HepG2 (cell line): ENCODE data around the gene RBP2. TPM values are rescaled to one million over a fixed set of nuclear protein-coding genes. Genes with fewer than 3 reads are reported as not detected.

Experiments used
- ATAC-seq: fragments of 200-7000 bp; cut with Tn5 transposase; 3 replicates; pipeline ENCODE4 v1.9.1; 2020; ENCODE audit warnings: mild to moderate bottlenecking, moderate library complexity
- BruUV-seq: library from RNA; stranded (reverse); fragments of 400-500 nt; replicated peaks from 2 replicates; lab custom pipeline; 2021; lab: Mats Ljungman, UMichigan
- CTCF ChIA-PET: fragments of 300-600 bp; formaldehyde crosslinking; extraction: SDS; loops from one replicate; lab custom pipeline; 2021; ENCODE audit warnings: low total read pairs, inconsistent platforms, low intra/inter-chr PET ratio; lab: Yijun Ruan, JAX
- POLR2A ChIA-PET: fragments of 350-600 bp; sonication (Branson Sonifier 250); formaldehyde crosslinking; loops from one replicate; lab custom pipeline; 2020; ENCODE audit warnings: antibody characterized with exemption, inconsistent platforms; lab: Yijun Ruan, JAX
- DNase-seq: peaks from one replicate; pipeline ENCODE4 v3.0.0-alpha.2; 2015; ENCODE audit warnings: low spot score
- FAIRE-seq: peaks from 3 replicates; lab custom pipeline; 2011; peaks lifted over from hg19 to GRCh38; lab: Jason Lieb, UNC
- H2AFZ ChIP-seq: one replicate; pipeline ENCODE4 v1.6.1; 2011; ENCODE audit warnings: low read length, inconsistent platforms
- H3K27ac ChIP-seq: fragments of 300-600 bp; 3 replicates; pipeline ENCODE4 v1.8.0; 2011; ENCODE audit warnings: mixed run types, mild to moderate bottlenecking, mixed read lengths, low read length, inconsistent platforms; ENCODE audit not compliant: insufficient read depth; ENCODE audit errors: extremely low read length
- H3K27me3 ChIP-seq, 2 experiments: fragments of 200-600 bp in 1 of 2; 2 replicates in 1 of 2; 3 replicates in 1 of 2; pipeline versions ENCODE4 v1.6.0 to v1.8.0; 2011; ENCODE audit warnings: low read length in 2 of 2, mild to moderate bottlenecking in 2 of 2, moderate library complexity in 2 of 2, inconsistent platforms in 1 of 2; ENCODE audit not compliant: insufficient read depth in 2 of 2, control insufficient read depth in 1 of 2
- H3K36me3 ChIP-seq, 2 experiments: fragments of 200-600 bp in 1 of 2; replicated peaks in 1 of 2; 2 replicates in 1 of 2; 3 replicates in 1 of 2; pipeline versions ENCODE4 v1.5.1 to v1.8.0; 2011; ENCODE audit warnings: low read length in 2 of 2, inconsistent platforms in 1 of 2; ENCODE audit not compliant: insufficient read depth in 2 of 2, control insufficient read depth in 1 of 2
- H3K4me1 ChIP-seq: 2 replicates; pipeline ENCODE4 v1.5.1; 2012; ENCODE audit warnings: low read length, inconsistent platforms; ENCODE audit not compliant: insufficient read depth
- H3K4me2 ChIP-seq: 2 replicates; pipeline ENCODE4 v1.6.0; 2011; ENCODE audit warnings: low read depth, low read length, inconsistent platforms
- H3K4me3 ChIP-seq, 3 experiments: fragments of 200-600 bp in 1 of 3; sonication (generic), shearing (Covaris generic) in 1 of 3; replicated peaks in 1 of 3; 2 replicates each; pipeline ENCODE4 v1.5.1; 2011 to 2016; ENCODE audit warnings: low read length in 3 of 3, inconsistent platforms in 2 of 3, low read depth in 2 of 3, mild to moderate bottlenecking in 2 of 3, control low read depth in 1 of 3, mixed read lengths in 1 of 3; ENCODE audit not compliant: insufficient read depth in 1 of 3
- H3K79me2 ChIP-seq: one replicate; pipeline ENCODE4 v1.6.1; 2011; ENCODE audit warnings: low read length, inconsistent platforms; ENCODE audit not compliant: insufficient read depth
- H3K9ac ChIP-seq: 2 replicates; pipeline ENCODE4 v1.6.0; 2011; ENCODE audit warnings: mild to moderate bottlenecking, low read depth, low read length, inconsistent platforms; ENCODE audit not compliant: insufficient read depth
- H3K9me3 ChIP-seq: 2 replicates; pipeline ENCODE4 v1.5.1; 2012; ENCODE audit warnings: mild to moderate bottlenecking, low read length
- H4K20me1 ChIP-seq: 2 replicates; pipeline ENCODE4 v1.6.0; 2011; ENCODE audit warnings: inconsistent platforms, mild to moderate bottlenecking, low read length, moderate library complexity; ENCODE audit not compliant: insufficient read depth
- CCDC6 ChIP-seq: sonication (generic); formaldehyde crosslinking; IDR thresholded peaks from 2 replicates; pipeline ENCODE4 v1.8.1; 2022; ENCODE audit warnings: mild to moderate bottlenecking, missing genetic modification reagents, moderate library complexity
- CHD2 ChIP-seq: IDR thresholded peaks from 2 replicates; pipeline ENCODE4 v1.6.1; 2011; ENCODE audit warnings: low read depth, low read length, improper control_type of control experiment
- FOXA1 ChIP-seq, 2 experiments: fragments of 450-650 bp in 1 of 2; sonication (generic) in 1 of 2; formaldehyde crosslinking in 1 of 2; IDR thresholded peaks; 2 replicates each; pipeline versions ENCODE4 v1.4.0 to v1.6.1; 2016 to 2020; ENCODE audit warnings: missing genetic modification reagents in 1 of 2
- HIVEP1 ChIP-seq: sonication (generic); formaldehyde crosslinking; IDR thresholded peaks from 2 replicates; pipeline ENCODE4 v1.4.0; 2020; ENCODE audit warnings: mild to moderate bottlenecking, missing genetic modification reagents
- HOXD1 ChIP-seq: sonication (generic); formaldehyde crosslinking; IDR thresholded peaks from 2 replicates; pipeline ENCODE4 v1.5.0; 2020; ENCODE audit warnings: missing genetic modification reagents
- KDM5B ChIP-seq: sonication (generic); formaldehyde crosslinking; IDR thresholded peaks from 2 replicates; pipeline ENCODE4 v1.4.0; 2020; ENCODE audit warnings: missing genetic modification reagents, mild to moderate bottlenecking, borderline replicate concordance
- MBNL3 ChIP-seq: fragments of 250-450 bp; sonication (Bioruptor Pico); conservative IDR thresholded peaks from 2 replicates; pipeline ENCODE4 v1.8.0; 2022; ENCODE audit warnings: mild to moderate bottlenecking, inconsistent platforms
- NFKB2 ChIP-seq: sonication (generic); formaldehyde crosslinking; IDR thresholded peaks from 2 replicates; pipeline ENCODE4 v1.4.0; 2020; ENCODE audit warnings: missing genetic modification reagents, borderline replicate concordance
- RFX3 ChIP-seq: IDR thresholded peaks from 2 replicates; pipeline ENCODE4 v1.6.1; 2016; ENCODE audit warnings: missing biosample characterization, missing genetic modification reagents
- RXRB ChIP-seq: IDR thresholded peaks from 2 replicates; pipeline ENCODE4 v1.6.1; 2016; ENCODE audit warnings: borderline replicate concordance, missing genetic modification reagents, missing compliant biosample characterization
- TOPORS ChIP-seq: sonication (generic); formaldehyde crosslinking; IDR thresholded peaks from 2 replicates; pipeline ENCODE4 v1.8.0; 2023; ENCODE audit warnings: mild to moderate bottlenecking, missing genetic modification reagents
- ZNF501 ChIP-seq: sonication (generic); formaldehyde crosslinking; IDR thresholded peaks from 2 replicates; pipeline ENCODE4 v1.5.1; 2020; ENCODE audit warnings: mild to moderate bottlenecking, moderate library complexity, missing genetic modification reagents
- ZNF510 ChIP-seq: sonication (generic); formaldehyde crosslinking; IDR thresholded peaks from 2 replicates; pipeline ENCODE4 v1.4.0; 2020; ENCODE audit warnings: low read depth, mild to moderate bottlenecking, missing genetic modification reagents
- ZNF547 ChIP-seq: sonication (generic); formaldehyde crosslinking; IDR thresholded peaks from 2 replicates; pipeline ENCODE4 v1.5.1; 2020; ENCODE audit warnings: mild to moderate bottlenecking, missing genetic modification reagents
- ZNF557 ChIP-seq: sonication (generic); formaldehyde crosslinking; IDR thresholded peaks from 2 replicates; pipeline ENCODE4 v1.4.0; 2020; ENCODE audit warnings: missing genetic modification reagents
- ZNF562 ChIP-seq: sonication (generic); formaldehyde crosslinking; IDR thresholded peaks from 2 replicates; pipeline ENCODE4 v1.8.0; 2022; ENCODE audit warnings: missing genetic modification reagents, borderline replicate concordance
- ZNF605 ChIP-seq: sonication (generic); formaldehyde crosslinking; IDR thresholded peaks from 2 replicates; pipeline ENCODE4 v1.8.0; 2022; ENCODE audit warnings: mild to moderate bottlenecking, missing genetic modification reagents
- WGBS: methylation state at CpG from one replicate; pipeline ENCODE4 v1.1.6; 2017; ENCODE audit warnings: low lambda C conversion rate; 5-methylcytosine and 5-hydroxymethylcytosine counted together
- in situ Hi-C: cut with HindIII; loops from 2 replicates; pipeline ENCODE4 v1.10.0; 2017; ENCODE audit warnings: low pct_unique_long_range_greater_than_20kb; ENCODE audit not compliant: extremely low pct_ligation_motif_present
- intact Hi-C: fragments of 100-400 bp; cut with micrococcal nuclease; formaldehyde crosslinking; loops from one replicate; pipeline ENCODE4 v1.10.0; 2022; ENCODE audit not compliant: unreplicated experiment
- polyA plus RNA-seq, 8 experiments: library from polyadenylated mRNA; depleted of rRNA in 3 of 8; stranded (reverse) in 7 of 8; unstranded in 1 of 8; fragments of >200 nt; fragmentation: Illumina TruSeq in 4 of 8; extraction: Trizol in 4 of 8; gene quantifications; 2 replicates each; pipeline versions ENCODE4 v1.2.1 to v1.2.3, GENCODE V29; 2011 to 2016; ENCODE audit warnings: low read depth in 4 of 8, missing spikeins in 1 of 8, mixed read lengths in 1 of 8; ENCODE audit not compliant: insufficient read depth in 1 of 8
- total RNA-seq, 5 experiments: library from RNA; depleted of rRNA; stranded (reverse); fragments of >200 nt; fragmentation: Illumina TruSeq; extraction: Trizol; gene quantifications; 2 replicates each; pipeline ENCODE4 v1.2.3, GENCODE V29; 2016; ENCODE audit warnings: low read depth in 1 of 5
- TF ChIP-seq, protein P1 (sequence below): sonication (generic); formaldehyde crosslinking; IDR thresholded peaks from 2 replicates; pipeline ENCODE4 v1.4.0; 2020; ENCODE audit warnings: missing genetic modification reagents
- TF ChIP-seq, protein P2 (sequence below): sonication (generic); formaldehyde crosslinking; IDR thresholded peaks from 2 replicates; pipeline ENCODE4 v1.5.0; 2020; ENCODE audit warnings: missing genetic modification reagents

RBP2 gene
- total and polyA plus RNA-seq, 2 of the 13 experiments (the other 11 are each of a cell fraction or from before 2014, with no cell fraction given) = 0.17 to 2.5 TPM

DNA sequence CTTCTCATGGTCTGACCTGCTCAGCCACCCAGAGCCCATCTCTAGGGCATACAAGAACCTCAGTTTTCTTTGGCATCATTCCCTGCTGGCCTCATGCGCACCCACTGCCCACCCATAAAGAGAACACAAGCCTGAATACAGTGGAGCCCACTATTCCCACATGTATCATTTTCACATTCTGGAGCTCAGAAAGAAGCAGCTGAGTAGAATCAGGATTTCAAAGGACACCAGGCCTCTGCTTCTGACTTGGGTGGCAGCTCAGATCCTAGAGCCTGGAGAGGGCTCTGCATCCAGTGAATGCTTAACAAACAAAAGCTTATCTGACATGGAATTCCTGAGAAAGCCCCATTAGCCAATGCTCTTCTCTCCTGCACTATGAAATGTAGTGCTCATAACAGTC is 34.7 kb downstream of the RBP2 start (continued):
- TF ChIP-seq, protein P1, sequence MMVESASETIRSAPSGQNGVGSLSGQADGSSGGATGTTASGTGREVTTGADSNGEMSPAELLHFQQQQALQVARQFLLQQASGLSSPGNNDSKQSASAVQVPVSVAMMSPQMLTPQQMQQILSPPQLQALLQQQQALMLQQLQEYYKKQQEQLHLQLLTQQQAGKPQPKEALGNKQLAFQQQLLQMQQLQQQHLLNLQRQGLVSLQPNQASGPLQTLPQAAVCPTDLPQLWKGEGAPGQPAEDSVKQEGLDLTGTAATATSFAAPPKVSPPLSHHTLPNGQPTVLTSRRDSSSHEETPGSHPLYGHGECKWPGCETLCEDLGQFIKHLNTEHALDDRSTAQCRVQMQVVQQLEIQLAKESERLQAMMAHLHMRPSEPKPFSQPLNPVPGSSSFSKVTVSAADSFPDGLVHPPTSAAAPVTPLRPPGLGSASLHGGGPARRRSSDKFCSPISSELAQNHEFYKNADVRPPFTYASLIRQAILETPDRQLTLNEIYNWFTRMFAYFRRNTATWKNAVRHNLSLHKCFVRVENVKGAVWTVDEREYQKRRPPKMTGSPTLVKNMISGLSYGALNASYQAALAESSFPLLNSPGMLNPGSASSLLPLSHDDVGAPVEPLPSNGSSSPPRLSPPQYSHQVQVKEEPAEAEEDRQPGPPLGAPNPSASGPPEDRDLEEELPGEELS (CRISPR knock-in tag) = no peak

DNA sequence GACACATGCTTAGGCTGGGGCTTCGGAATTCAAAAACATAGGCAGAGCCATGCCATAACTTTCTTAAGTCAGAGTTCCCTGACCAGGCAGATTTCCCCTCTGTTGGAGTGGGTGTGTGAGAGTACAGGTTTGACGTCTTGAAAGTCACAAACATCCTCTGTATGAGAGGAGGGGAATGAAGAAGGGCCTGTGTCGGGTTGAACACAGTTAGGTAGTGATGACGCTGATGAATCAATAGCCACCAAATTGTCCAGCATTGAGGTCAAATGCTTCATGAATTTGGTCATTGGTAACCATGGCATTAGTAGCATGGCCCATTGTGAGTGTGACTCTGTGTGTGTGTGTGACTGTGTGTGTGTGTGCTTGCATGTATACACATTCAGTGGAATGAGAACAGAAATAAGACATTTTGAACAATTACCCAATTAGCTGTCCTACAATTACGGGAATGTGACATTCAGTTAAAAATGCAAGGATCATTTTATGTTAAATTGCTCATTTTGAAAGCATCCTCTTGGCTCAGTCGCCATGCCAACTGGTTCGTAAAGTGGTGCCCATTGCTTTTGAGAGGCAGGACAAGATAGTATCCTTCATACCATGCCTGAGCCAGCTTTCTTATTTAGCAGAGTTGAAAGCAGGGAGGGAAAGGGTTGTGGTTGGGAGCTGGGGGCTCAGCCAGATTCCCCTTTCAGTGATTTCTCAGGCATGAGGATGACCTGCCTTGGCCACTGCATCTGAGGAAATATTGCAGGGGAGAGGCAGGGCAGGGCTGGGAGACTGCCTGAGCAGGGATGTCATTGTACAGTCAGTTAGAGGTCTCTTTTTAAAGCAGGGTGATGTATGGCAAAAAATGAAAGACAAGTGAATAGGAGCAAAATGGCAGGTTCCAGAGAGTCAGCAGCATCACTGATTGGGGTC is 35.4 kb downstream of the RBP2 start:
- H3K4me2 ChIP-seq = no peak overlapping the region
- no peaks in the 10 kb centered on the region for H3K9me3 ChIP-seq
- H3K4me3 ChIP-seq = no peak overlapping the region
- ATAC-seq (no peak), FAIRE-seq (no peak), DNase-seq (no peak)
- H3K79me2 ChIP-seq = no peaks in the 10 kb centered on the region
- no peaks in the 10 kb centered on the region for H3K4me1 ChIP-seq
- no peak overlapping the region for H3K9ac ChIP-seq
- no peaks in the 10 kb centered on the region for H3K36me3 ChIP-seq
- H3K27me3 ChIP-seq = no peaks in the 10 kb centered on the region
- WGBS = 66% methylated on average over 7 of the region's 7 CpGs
- no TSS peak for BruUV-seq
- in situ Hi-C loops (no loop called here), intact Hi-C loops (no loop called here)
- ChIA-PET POLR2A (no interaction called here), CTCF (no interaction called here)
- H2AFZ ChIP-seq = no peak overlapping the region
- 0 out of 2 replicates have a peak, but pooled peaks cover 2% of the 10 kb centered on the region for H4K20me1 ChIP-seq
- H3K27ac ChIP-seq = no peak overlapping the region
- TF ChIP-seq HOXD1 (CRISPR knock-in tag) = no peak
- TF ChIP-seq ZNF501 = no peak
- TF ChIP-seq ZNF557 (CRISPR knock-in tag) = no peak
- TF ChIP-seq, protein P2, sequence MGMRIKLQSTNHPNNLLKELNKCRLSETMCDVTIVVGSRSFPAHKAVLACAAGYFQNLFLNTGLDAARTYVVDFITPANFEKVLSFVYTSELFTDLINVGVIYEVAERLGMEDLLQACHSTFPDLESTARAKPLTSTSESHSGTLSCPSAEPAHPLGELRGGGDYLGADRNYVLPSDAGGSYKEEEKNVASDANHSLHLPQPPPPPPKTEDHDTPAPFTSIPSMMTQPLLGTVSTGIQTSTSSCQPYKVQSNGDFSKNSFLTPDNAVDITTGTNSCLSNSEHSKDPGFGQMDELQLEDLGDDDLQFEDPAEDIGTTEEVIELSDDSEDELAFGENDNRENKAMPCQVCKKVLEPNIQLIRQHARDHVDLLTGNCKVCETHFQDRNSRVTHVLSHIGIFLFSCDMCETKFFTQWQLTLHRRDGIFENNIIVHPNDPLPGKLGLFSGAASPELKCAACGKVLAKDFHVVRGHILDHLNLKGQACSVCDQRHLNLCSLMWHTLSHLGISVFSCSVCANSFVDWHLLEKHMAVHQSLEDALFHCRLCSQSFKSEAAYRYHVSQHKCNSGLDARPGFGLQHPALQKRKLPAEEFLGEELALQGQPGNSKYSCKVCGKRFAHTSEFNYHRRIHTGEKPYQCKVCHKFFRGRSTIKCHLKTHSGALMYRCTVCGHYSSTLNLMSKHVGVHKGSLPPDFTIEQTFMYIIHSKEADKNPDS = no peak
- no peak for TF ChIP-seq HIVEP1 (CRISPR knock-in tag)
- no peak for TF ChIP-seq CHD2
- TF ChIP-seq KDM5B (CRISPR knock-in tag) = no peak
- no peak for TF ChIP-seq ZNF605 (CRISPR knock-in tag)
- TF ChIP-seq ZNF562 (CRISPR knock-in tag) = no peak
- TF ChIP-seq RFX3 (CRISPR knock-in tag) = no peak
- TF ChIP-seq FOXA1 (IDR thresholded peaks at IDR 0.05) = no peak
- TF ChIP-seq FOXA1 (CRISPR knock-in tag; IDR thresholded peaks at IDR 0.05) = no peak
- no peak for TF ChIP-seq CCDC6 (CRISPR knock-in tag)
- TF ChIP-seq ZNF547 (CRISPR knock-in tag) = no peak
- TF ChIP-seq NFKB2 (CRISPR knock-in tag) = no peak
- no peak for TF ChIP-seq MBNL3 (CRISPR knock-in tag)
- TF ChIP-seq TOPORS (CRISPR knock-in tag) = no peak
- no peak for TF ChIP-seq RXRB (CRISPR knock-in tag)
- no peak for TF ChIP-seq ZNF510 (CRISPR knock-in tag)
